Measurements from ENCODE around the gene CLMP. TPM values are rescaled to one million over a fixed set of nuclear protein-coding genes. Genes with fewer than 3 reads are reported as not detected.
"Not testable (repeated sequence)": the region's sequence is repeated elsewhere in the genome, so short reads cannot be mapped to it uniquely, and the experiment has no call there.

The CLMP gene
- total and polyA plus RNA-seq, 3 experiments from 2014 or later: 0.07 to 0.31 (median 0.09) TPM

DNA sequence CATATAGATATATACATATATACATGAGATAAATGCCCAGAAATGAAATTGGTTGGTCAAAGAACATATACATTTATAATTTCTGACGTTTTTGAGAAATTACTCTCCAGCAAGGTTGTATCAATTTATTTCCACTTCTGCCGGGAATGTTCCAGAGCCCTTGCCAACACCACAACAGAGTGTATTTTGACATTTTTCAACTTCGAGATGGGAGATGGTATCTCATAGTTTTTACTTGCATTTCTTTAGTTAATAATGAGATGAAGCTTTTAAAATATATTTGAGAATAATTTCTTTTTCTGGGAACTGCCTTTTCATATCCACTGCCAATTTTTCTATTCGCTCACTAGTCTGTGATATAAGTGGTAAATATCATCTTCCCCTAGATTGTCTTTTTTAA lies 19.3 kb upstream of the CLMP start:
- Mint-ChIP-seq H3K4me1 (no peaks in the 10 kb centered on the region), H3K27me3 (peaks cover 8 to 66% of the 10 kb centered on the region in 2 donors), H3K27ac (no peak overlapping the region), H3K9me3 (no peaks in the 10 kb centered on the region), H3K4me3 (no peak overlapping the region), H3K36me3 (no peaks in the 10 kb centered on the region)
- Histone ChIP-seq H3K4me3 (ENCODE audit: low read length) (no peak overlapping the region), H3K36me3 (ENCODE audit: insufficient read depth, low read length) (no peaks in the 10 kb centered on the region), H3K4me1 (ENCODE audit: insufficient read depth, low read length) (no peaks in the 10 kb centered on the region), H3K27me3 (ENCODE audit: insufficient read depth, low read length, poor library complexity, severe bottlenecking) (no peaks in the 10 kb centered on the region), H3K27ac (ENCODE audit: low read depth, low read length) (no peak overlapping the region), H3K9me3 (ENCODE audit: low read length) (no peaks in the 10 kb centered on the region)
- CTCF ChIA-PET: no interaction called here
- POLR2A ChIA-PET: no interaction called here
- no peak for DNase-seq

DNA sequence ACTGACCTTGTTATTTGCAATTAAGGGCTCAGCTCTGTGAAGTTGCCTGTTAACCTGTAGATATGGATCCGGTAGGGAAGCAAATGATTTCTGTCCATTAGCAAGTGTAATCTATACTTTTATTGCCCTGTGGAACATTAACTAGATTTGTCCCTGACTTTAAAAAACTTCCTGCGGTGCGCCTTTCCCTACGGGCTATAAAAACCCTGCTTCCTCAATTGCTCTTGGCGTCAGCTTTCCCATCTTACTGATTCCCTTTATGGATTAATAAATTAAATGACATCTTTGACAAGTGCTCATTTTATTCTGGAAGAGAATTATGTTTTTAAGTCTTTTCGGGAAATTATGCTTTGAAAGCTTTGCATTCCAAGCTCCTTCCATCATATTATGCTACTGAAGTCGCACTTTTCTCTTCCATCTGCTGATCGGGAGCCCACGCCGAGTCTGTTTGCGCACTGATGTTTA lies 18.3 kb upstream of the CLMP start:
- no peaks in the 10 kb centered on the region for H3K4me1 Mint-ChIP-seq
- H3K27me3 ChIP-seq (ENCODE audit: insufficient read depth, low read length, poor library complexity, severe bottlenecking): no peaks in the 10 kb centered on the region
- ChIA-PET POLR2A (no interaction called here), CTCF (no interaction called here)
- no peaks in the 10 kb centered on the region for H3K9me3 ChIP-seq (ENCODE audit: low read length)
- no peaks in the 10 kb centered on the region for H3K9me3 Mint-ChIP-seq
- no peaks in the 10 kb centered on the region for H3K4me1 ChIP-seq (ENCODE audit: insufficient read depth, low read length)
- H3K27me3 Mint-ChIP-seq: peaks cover 9 to 66% of the 10 kb centered on the region in 2 donors
- H3K36me3 Mint-ChIP-seq: no peaks in the 10 kb centered on the region
- no peak overlapping the region for H3K4me3 ChIP-seq (ENCODE audit: low read length)
- H3K36me3 ChIP-seq (ENCODE audit: insufficient read depth, low read length): no peaks in the 10 kb centered on the region
- no peak for DNase-seq
- H3K27ac ChIP-seq (ENCODE audit: low read depth, low read length): no peak overlapping the region
- H3K4me3 Mint-ChIP-seq: no peak overlapping the region
- no peak overlapping the region for H3K27ac Mint-ChIP-seq

DNA sequence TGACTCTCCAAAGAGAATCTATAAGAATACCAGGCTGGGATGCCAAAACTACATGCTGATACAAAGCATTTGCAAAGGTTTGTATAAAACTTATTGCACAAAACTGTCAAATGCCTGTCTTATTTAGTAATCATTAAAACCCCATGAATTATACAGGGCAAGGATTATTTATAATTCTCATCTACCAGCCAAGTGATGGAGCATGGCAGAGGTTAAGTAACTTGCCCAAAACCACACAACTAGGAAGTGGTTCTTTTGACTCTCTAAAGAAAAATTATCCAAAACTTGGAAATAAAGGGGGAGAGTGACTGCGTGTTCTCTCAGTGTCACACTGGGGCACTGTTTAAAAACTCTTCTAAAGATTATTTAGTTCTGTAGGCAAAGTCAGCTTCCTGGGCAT lies 17.4 kb upstream of the CLMP start:
- H3K27me3 ChIP-seq (ENCODE audit: insufficient read depth, low read length, poor library complexity, severe bottlenecking): peaks cover 3% of the 10 kb centered on the region
- H3K36me3 ChIP-seq (ENCODE audit: insufficient read depth, low read length): no peaks in the 10 kb centered on the region
- ChIA-PET POLR2A (no interaction called here), CTCF (no interaction called here)
- no peak overlapping the region for H3K4me3 ChIP-seq (ENCODE audit: low read length)
- Mint-ChIP-seq H3K4me3 (no peak overlapping the region), H3K9me3 (no peaks in the 10 kb centered on the region), H3K27me3 (peaks cover 10 to 64% of the 10 kb centered on the region in 2 donors), H3K36me3 (no peaks in the 10 kb centered on the region), H3K27ac (no peak overlapping the region), H3K4me1 (no peaks in the 10 kb centered on the region)
- H3K4me1 ChIP-seq (ENCODE audit: insufficient read depth, low read length): no peaks in the 10 kb centered on the region
- no peak overlapping the region for H3K27ac ChIP-seq (ENCODE audit: low read depth, low read length)
- no peaks in the 10 kb centered on the region for H3K9me3 ChIP-seq (ENCODE audit: low read length)
- no peak for DNase-seq

DNA sequence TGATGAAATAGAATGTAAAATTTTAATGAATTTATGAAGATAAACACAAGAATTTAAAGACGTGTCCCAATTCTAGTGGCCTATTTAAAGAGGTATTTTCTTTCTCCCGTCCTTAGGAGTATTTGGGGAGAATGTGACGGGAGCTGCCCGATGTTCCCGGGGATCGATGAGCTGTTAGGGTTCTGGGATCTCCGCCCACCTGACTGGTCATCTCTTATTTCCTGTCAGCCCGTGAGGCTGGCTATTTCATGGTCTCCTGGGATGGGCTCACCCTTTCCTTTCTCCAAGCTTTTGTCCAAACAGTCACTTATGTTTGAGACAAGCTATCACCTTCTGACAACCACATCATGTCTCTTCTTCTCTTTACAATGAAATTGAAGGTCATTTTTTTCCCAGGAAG lies 16.9 kb upstream of the CLMP start:
- Mint-ChIP-seq H3K36me3 (no peaks in the 10 kb centered on the region), H3K9me3 (no peaks in the 10 kb centered on the region), H3K4me1 (no peaks in the 10 kb centered on the region), H3K27ac (no peak overlapping the region), H3K27me3 (peaks cover 10 to 68% of the 10 kb centered on the region in 2 donors), H3K4me3 (no peak overlapping the region)
- no peak overlapping the region for H3K27ac ChIP-seq (ENCODE audit: low read depth, low read length)
- H3K36me3 ChIP-seq (ENCODE audit: insufficient read depth, low read length): no peaks in the 10 kb centered on the region
- H3K9me3 ChIP-seq (ENCODE audit: low read length): no peaks in the 10 kb centered on the region
- POLR2A ChIA-PET: no interaction called here
- peaks cover 3% of the 10 kb centered on the region for H3K27me3 ChIP-seq (ENCODE audit: insufficient read depth, low read length, poor library complexity, severe bottlenecking)
- CTCF ChIA-PET: no interaction called here
- H3K4me3 ChIP-seq (ENCODE audit: low read length): no peak overlapping the region
- no peaks in the 10 kb centered on the region for H3K4me1 ChIP-seq (ENCODE audit: insufficient read depth, low read length)
- no peak for DNase-seq

DNA sequence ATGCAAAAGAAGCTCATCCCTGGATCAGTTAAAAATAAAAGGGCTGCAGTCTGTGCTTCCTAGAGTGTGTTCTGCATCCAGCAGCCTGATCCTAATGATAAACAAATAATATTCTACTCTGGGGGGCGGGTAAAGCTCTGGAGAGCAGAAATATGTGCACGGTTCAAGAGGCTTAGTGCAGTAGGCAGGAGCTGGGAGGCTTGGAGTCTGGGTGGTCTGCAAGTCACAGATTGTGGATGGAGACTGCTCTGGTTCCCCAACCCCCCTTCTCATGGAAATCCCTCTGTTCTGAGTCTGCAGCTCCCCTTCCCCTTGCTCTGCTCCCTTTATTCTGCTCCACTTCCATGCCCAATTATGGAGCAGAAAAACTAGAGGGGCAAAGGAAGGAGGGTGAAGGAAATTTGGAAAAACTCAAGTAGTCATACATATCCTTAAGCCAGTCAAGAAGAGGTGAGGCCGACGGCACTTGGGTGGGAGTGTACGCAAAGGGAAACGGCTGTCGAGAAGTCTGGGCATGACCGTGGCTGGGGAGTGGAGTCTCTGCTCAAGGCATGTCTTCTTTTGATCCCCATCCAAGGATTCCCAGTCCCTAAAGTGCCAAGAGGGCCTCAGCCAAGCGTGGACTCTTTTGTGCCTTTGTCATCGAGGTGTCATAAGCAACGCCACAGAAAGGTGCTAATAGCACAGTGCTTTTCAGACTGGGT lies 16.3 kb upstream of the CLMP start:
- Histone ChIP-seq H3K4me3 (ENCODE audit: low read length) (no peak overlapping the region), H3K27me3 (ENCODE audit: insufficient read depth, low read length, poor library complexity, severe bottlenecking) (peaks cover 3% of the 10 kb centered on the region), H3K36me3 (ENCODE audit: insufficient read depth, low read length) (no peaks in the 10 kb centered on the region), H3K27ac (ENCODE audit: low read depth, low read length) (no peak overlapping the region), H3K4me1 (ENCODE audit: insufficient read depth, low read length) (no peaks in the 10 kb centered on the region), H3K9me3 (ENCODE audit: low read length) (no peaks in the 10 kb centered on the region)
- ChIA-PET POLR2A (no interaction called here), CTCF (interaction anchor here (1.0 kb wide), 1 partner anchor 36 kb away, joined by 4 read pairs; no protein-coding TSS in a partner anchor)
- Mint-ChIP-seq H3K27me3 (peaks cover 10 to 67% of the 10 kb centered on the region in 2 donors), H3K27ac (no peak overlapping the region), H3K36me3 (peaks cover 0 to 1% (median 0%) of the 10 kb centered on the region in 3 donors), H3K9me3 (no peaks in the 10 kb centered on the region), H3K4me1 (no peaks in the 10 kb centered on the region), H3K4me3 (no peak overlapping the region)
- no peak for DNase-seq

DNA sequence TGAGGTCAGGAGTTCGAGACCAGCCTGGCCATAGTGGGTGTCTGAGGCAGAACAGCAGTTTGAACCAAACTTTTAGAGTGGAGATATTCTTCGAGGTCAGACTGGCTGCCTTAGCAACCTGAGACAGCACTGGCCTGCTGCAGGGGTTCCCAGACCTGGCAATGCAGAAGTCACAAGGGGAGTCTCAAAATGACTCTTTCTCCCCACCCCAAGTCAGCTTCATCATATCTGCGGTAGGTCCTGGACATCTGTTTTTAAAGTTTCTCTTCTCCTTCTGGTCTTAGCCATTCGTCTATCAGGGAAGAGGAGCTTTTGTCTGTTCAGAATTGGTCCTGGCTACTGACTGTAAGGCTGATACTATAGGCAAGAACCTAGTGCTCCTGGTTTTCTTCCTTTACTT lies 14.5 kb upstream of the CLMP start:
- DNase-seq: no peak
- POLR2A ChIA-PET: interaction anchor here (0.7 kb wide), 1 partner anchor 127 kb away, joined by 3 read pairs; no protein-coding TSS in a partner anchor
- Mint-ChIP-seq H3K4me3 (no peak overlapping the region), H3K4me1 (no peaks in the 10 kb centered on the region), H3K36me3 (peaks cover 0 to 1% (median 0%) of the 10 kb centered on the region in 3 donors), H3K27ac (no peak overlapping the region), H3K27me3 (peaks cover 10 to 55% of the 10 kb centered on the region in 2 donors), H3K9me3 (no peaks in the 10 kb centered on the region)
- H3K9me3 ChIP-seq (ENCODE audit: low read length): no peaks in the 10 kb centered on the region
- no peaks in the 10 kb centered on the region for H3K36me3 ChIP-seq (ENCODE audit: insufficient read depth, low read length)
- no peaks in the 10 kb centered on the region for H3K4me1 ChIP-seq (ENCODE audit: insufficient read depth, low read length)
- H3K27me3 ChIP-seq (ENCODE audit: insufficient read depth, low read length, poor library complexity, severe bottlenecking): peaks cover 3% of the 10 kb centered on the region
- H3K4me3 ChIP-seq (ENCODE audit: low read length): no peak overlapping the region
- H3K27ac ChIP-seq (ENCODE audit: low read depth, low read length): no peak overlapping the region
- CTCF ChIA-PET: no interaction called here

DNA sequence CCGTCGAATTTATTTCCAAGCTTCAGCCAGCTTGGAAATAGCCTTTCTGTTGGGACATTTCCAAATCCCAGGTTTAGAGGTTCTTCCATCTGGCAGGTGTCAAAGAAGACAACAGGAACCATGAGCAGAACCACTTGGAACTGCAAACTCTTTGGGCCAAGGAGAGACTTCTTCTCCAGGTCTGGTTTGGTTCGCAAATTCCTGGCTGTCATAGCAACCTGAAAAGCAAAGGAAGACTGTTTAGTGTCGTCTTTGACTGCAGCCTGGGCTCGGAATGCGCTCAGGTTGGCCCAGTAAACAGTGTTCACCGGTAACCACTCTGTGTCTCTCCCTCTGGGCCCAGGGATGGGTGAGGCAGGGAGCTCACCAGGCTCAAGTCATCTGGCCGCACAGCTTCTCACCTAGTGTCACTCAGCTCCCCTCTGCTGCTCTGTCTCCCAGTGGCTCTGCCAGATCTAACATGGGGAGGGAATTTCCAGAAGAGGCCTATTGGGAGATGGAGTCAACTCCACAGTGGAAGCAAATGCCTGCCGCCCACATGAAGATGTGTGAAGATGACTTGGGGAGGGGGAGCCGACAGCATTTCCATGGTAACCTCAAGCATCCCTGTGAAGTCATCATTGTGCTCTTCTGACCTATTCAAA lies 11.9 kb upstream of the CLMP start:
- Mint-ChIP-seq H3K4me1 (no peaks in the 10 kb centered on the region), H3K9me3 (no peaks in the 10 kb centered on the region), H3K27ac (no peak overlapping the region), H3K36me3 (peaks cover 0 to 1% (median 0%) of the 10 kb centered on the region in 3 donors), H3K4me3 (no peak overlapping the region), H3K27me3 (peaks cover 13 to 45% of the 10 kb centered on the region in 2 donors)
- Histone ChIP-seq H3K4me3 (ENCODE audit: low read length) (no peak overlapping the region), H3K9me3 (ENCODE audit: low read length) (no peaks in the 10 kb centered on the region), H3K36me3 (ENCODE audit: insufficient read depth, low read length) (no peaks in the 10 kb centered on the region), H3K27ac (ENCODE audit: low read depth, low read length) (no peak overlapping the region), H3K27me3 (ENCODE audit: insufficient read depth, low read length, poor library complexity, severe bottlenecking) (peaks cover 3% of the 10 kb centered on the region), H3K4me1 (ENCODE audit: insufficient read depth, low read length) (no peaks in the 10 kb centered on the region)
- CTCF ChIA-PET: no interaction called here
- POLR2A ChIA-PET: no interaction called here
- no peak for DNase-seq

DNA sequence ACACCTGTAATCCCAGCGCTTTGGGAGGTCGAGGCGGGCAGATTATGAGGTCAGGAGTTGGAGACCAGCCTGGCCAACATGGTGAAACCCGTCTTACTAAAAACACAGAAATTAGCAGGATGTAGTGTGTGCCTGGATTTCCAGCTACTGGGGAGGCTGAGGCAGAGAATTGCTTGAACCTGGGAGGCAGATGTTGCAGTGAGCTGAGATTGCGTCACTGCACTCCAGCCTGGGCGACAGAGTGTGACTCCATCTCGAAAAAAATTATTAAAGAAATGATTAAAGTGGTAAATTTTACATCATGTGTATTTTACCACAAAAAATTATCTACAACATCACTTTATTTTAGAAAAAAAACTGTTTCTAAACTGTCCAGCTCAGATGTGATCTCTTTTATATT lies 11.0 kb upstream of the CLMP start:
- H3K36me3 Mint-ChIP-seq; H3K4me1 ChIP-seq (ENCODE audit: insufficient read depth, low read length); H3K27ac Mint-ChIP-seq; H3K4me1 Mint-ChIP-seq; H3K27ac ChIP-seq (ENCODE audit: low read depth, low read length); H3K9me3 Mint-ChIP-seq; H3K9me3 ChIP-seq (ENCODE audit: low read length); DNase-seq; CTCF ChIA-PET; H3K27me3 ChIP-seq (ENCODE audit: insufficient read depth, low read length, poor library complexity, severe bottlenecking); POLR2A ChIA-PET; H3K4me3 ChIP-seq (ENCODE audit: low read length); H3K36me3 ChIP-seq (ENCODE audit: insufficient read depth, low read length); H3K4me3 Mint-ChIP-seq: not testable (repeated sequence)
- peaks cover 11 to 38% of the 10 kb centered on the region in 2 donors for H3K27me3 Mint-ChIP-seq

Data from CD8-positive, alpha-beta memory T cell (primary cell).